ENCODE data around the gene ADGRB2.

The ADGRB2 gene

DNA sequence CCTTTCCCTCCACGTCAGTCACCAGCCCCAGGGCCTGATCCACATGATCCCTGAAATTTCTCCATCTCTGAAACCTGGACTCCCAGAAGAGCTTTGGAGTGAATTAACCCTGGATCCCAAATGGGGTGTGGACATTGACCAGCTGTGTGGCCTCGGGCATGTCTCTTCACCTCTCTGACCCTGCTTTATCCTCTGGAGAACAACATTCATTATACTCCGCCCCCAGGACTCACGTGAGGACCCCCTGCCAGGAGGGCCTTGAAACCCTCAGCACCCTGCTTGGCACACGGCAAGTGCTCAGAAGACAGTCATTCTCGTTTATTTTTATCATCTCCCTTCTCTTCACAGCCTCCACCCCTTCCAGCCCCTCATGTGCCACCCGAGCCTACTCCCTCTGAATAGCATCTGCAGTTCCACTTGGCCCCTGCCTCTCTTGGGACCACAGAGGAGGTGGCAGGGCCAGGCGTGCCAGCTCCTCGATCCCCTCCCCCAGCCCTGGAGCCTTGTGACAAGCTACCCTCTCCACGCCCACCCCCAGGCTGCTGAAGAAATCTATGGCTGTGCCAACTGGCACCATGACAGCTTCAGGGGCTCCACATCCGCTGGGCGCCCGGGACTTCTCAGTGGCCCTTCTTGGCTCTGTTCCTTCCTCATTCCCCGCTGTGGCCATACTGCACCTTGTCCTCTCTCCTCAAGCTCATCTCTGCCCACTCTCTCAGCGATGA is 18.0 kb downstream of the ADGRB2 start:
- DNase-seq (ENCODE audit: low read depth), result no peak

DNA sequence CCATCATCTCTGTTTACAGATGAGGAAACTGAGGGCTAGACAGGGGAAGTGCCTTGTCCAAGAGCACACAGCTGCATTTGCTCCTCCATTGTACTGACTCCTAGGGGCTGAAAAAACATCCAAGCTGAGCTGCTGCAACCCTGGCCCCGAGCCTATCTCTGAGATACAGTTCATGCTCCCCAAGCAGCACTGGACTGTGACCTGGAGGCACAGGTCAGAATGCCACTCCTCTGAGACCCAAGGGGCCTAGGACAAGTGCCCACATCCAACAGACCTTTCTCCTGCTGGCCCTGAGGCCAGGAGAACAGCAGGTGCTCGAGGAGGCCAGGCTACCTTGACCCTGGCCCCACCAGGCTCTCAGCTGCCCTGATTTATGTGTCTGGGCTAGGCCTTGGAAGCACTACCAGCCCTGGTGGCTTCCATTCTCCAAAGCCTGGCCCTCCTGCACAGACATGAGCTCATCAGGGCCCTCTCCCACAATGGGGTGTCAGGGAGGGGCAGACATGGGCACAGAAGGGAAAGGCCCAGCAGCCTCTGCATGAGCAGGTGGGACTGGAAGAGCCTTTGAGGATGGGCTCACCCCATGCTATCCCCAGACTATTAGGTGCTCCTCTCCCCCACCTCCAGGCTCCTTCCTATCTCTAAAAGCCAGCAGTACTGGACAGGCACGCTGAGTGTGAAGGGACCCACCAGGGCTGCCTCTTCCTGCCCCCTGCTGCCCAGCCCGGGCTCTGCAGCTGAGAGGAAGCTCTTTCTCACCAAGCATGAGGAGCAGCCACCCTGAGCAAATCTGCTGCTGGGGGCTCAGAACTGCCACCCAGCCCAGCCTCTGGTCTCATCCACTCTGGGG is 18.8 kb downstream of the ADGRB2 start:
- DNase-seq (ENCODE audit: low read depth), result peak; percentile 34

DNA sequence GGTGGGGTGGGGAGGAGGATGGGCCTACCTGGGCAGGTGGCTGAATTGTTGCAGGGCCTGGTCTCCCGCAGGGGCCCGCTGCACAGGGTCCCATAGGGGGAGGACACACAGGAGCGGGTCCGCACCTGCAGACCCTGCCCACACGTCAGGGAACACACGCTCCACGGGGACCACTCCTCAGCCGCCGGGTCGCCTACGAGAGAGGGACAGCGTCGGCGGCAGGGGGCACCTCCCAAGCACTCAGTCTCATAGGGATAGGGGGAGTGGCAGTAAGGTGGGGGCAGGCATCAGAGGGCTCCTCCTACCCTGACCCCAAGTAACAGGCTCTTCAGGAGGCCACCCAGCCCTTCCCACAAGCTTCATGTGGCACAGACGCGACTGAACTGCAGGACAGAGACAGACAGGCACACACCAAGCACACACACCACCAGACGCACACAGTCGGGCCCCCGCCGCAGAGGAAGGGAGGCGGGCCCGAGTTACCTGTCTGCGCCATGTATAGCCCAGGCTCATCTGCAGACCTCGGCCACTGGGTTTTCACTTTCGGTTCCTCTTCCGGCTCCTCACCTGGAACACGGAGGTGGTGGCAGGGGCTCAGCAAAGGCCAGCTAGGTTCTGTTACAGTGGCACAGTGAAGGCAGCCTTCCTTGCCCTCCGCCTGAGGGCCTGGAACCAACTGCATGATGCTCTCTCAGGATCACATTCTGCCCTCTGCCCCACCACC is 19.8 kb downstream of the ADGRB2 start:
- no peak for DNase-seq (ENCODE audit: low read depth)

DNA sequence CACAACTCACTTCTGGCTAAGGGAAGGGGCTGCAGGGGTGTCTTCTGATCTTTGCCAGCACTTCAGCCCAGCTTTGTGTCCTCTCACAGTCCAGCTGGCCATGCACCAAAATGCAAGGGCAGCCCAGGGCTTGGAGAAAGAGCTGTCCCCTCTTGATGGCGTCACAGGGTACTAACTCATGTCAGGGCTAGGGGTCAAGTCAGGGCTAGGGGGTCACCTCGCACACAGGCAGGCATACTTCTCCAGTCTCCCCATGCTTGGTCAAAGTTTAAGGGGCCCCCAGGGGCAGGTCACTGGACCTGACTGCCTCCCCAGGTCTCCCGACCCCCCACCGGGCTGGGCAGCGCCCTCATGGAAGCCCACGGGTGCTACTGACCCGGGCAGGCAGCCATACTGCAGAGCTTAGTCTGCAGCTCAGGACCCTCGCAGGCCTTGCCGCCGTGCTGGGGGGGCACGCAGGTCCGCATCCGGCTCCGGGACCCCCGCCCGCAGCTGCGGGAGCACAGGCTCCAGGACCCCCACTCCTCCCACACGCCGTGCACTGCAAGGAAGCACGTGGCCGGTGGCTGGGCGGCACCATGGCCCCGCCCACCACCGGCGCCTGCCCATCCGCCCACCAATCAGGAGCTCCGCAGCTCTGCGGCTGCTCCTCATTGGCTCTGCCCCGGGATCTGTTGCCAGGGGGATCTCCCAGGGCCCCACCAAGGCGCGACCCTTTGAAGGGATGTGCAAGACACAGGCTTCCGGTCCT is 21.5 kb downstream of the ADGRB2 start:
- DNase-seq (ENCODE audit: low read depth), result no peak

DNA sequence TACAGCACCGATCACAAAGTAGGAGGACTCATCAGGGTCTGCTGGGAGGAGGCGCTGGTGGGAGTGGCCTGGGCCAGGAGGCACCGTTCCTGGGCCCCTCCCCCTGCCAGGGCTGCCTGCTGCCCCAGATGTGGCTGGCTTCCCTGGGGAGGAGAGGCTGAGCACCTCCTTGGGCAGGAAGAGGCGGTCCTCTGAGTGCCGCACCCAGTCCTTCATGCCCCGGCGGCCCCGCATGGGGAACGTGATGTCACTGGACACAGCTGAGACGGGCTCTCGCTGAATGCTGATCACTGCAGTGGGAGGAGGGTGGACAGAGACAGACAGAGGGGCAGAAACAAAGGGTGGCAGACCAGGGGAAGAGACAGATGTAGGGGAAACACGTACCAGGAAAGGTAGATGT is 24.8 kb downstream of the ADGRB2 start:
- no peak for DNase-seq (ENCODE audit: low read depth)

DNA sequence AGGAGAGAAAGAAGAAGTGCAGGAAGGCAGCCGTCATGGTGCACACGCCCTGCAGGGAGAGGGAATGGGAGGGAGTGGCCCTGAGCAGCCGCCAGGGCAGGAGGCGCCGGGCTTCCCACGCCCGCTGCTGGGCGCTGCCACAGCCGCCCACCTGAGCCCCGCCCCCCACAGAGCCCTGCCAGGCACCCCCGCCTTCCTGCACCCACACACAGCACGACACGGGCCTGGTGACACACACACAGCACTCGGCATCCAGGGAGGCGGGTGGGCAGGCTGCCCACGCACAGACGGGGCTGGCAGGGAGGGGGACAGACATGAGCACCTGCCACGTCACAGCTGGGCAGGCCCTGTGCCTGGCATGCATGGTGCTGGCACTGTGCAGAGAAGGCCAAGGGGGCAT is 27.5 kb downstream of the ADGRB2 start:
- DNase-seq (ENCODE audit: low read depth), result no peak

DNA sequence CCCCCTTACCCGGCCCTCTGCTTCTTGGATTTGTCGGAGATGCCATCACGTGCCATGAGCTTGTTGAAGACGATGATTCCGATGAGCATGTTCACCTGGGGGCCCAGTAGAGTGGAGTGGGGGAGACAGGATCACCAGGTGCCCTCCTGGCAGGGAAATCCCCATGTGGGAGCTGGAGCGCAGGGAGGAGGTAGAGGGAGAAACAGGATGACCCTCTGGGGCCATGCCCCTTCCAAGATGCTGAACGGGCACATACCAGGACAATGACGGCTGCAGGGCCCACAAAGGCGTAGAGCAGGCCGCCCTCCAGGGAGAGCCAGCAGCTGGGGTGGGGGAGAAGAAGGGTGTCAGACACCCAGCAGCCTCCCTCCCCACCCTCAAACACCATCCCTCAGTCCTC is 28.6 kb downstream of the ADGRB2 start:
- no peak for DNase-seq (ENCODE audit: low read depth)

DNA sequence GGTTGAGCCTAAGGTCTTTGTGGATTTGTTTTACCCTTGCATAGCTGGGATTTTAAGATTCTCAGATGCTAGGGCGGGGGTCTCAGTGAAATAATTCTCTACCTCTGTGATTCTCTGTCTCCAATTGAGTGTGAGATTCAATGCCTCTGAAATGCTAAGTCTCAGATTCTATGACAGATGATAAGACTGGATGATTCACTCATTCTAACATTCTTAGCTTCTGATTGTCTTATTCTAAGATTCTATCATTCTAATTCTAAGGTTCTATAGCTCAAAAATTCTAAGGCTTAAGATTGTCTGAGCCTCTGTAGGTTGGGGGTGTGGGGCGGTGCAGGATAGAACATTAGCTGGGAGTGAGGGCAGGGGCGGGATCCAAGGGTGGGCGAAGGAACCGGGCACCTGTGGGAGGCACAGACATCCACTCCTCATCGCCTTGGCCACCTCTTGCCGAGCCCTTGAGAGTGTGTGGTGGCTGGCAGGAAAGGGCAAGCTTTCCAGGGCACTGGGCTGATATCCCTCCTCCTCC is 29.5 kb downstream of the ADGRB2 start:
- DNase-seq (ENCODE audit: low read depth), result no peak

DNA sequence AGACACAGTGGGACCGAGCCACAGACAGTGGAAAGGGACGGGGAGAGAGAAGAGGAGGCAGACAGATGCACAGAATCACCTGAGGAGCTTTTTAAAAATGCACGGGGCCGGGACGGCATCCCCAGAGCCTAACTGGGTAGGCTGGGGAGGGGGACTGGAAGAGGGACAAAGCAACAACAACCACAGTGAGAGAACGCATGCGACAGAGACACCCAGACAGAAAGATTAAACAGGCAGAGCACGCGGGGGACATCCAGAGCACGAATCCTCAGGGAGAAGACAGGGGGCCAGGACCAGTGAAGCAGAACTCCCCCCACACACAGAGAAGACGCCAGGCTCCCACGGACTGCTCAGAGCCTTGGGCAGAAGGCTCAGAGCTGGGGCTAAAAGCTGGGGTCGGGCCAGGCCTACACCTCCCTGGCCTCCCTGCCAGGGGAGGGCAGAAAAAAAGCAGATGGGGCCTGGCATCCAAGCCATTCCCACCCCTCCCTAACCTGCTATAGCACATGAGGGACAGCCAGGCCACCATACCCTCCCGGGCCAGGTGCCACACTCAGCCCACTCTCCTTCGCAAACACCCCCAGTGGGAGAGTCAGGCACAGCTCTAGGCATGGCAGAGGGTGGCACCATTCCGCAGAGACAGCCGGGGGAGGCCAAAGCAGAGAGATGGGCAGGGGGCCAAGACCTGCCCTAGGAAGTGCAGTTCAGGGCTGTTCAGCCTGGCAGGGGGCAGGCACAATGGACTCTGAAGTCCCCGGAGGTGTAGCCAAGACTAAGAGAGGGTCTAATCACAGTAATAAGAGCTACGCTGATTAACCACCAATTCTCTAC is 30.5 kb downstream of the ADGRB2 start:
- DNase-seq (ENCODE audit: low read depth), result no peak

DNA sequence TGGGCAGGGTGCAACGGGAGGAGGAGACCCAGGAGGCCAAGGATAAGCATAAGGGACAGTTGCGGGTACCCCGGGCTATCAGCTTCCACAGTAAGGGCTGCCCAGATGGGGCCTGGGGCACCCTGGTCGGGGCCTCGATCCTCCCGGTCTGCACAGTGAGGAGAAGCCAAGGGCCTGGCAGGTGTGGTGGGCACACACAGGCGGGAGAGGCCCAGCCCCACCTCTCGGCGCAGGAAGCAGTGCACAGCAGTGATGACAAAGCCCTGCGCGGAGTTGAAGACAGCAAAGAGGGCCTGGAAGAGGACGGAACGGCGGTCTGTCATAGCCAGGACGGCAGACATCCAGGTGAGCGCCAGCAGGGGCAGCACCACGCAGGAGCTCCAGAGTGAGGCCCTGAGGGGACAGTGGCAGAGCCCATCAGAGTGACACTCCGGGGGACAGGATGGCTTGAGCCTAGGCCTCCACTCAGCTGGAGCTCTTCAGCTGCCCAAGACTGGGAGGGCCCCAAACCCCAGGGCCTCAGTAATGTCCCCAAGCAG is 31.3 kb downstream of the ADGRB2 start:
- no peak for DNase-seq (ENCODE audit: low read depth)

DNA sequence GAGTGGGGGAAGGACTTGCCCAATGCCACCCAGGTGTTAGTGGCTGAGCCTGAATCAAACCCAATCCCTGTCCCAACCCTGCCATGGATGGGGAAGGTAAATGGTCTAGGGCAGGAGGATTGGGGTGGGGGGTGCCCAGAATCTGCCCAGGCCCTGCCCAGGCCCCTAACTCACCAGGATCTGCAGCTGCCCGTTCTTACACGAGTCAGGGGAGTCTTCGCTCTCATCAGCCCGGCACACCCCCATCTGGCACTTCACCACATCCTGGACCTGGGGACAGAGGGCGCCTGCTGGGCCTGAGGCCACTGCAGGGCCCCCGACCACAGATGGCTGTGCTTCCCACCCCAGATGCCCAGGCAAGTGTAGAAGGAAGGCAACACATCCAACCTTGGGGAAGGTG is 31.8 kb downstream of the ADGRB2 start:
- DNase-seq (ENCODE audit: low read depth), result no peak

DNA sequence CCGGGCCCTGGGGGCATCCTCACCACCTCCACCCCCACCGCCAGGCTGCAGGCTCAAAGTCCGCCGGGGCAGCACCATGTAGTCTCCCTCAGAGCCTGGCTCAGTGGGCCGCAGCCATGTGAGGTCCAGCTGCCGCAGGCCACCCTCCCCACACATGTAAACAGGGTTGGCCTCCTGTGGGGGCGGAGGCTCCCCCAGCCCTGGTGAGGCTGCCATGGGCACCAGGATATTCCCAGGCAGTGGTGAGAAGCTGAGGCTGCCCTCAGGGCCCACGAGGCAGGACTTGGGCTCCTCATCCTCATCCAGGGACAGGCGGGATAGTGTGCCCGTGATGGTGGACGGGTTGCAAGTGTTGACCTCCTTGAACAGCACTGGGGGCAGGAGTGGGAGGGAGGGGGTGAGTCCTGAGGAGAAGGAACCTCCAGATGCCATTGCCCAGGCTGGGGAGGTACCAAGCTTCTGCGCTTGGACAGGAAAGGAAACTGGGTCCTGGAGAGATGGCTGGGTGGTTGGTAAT is 33.0 kb downstream of the ADGRB2 start:
- DNase-seq (ENCODE audit: low read depth), result no peak

DNA sequence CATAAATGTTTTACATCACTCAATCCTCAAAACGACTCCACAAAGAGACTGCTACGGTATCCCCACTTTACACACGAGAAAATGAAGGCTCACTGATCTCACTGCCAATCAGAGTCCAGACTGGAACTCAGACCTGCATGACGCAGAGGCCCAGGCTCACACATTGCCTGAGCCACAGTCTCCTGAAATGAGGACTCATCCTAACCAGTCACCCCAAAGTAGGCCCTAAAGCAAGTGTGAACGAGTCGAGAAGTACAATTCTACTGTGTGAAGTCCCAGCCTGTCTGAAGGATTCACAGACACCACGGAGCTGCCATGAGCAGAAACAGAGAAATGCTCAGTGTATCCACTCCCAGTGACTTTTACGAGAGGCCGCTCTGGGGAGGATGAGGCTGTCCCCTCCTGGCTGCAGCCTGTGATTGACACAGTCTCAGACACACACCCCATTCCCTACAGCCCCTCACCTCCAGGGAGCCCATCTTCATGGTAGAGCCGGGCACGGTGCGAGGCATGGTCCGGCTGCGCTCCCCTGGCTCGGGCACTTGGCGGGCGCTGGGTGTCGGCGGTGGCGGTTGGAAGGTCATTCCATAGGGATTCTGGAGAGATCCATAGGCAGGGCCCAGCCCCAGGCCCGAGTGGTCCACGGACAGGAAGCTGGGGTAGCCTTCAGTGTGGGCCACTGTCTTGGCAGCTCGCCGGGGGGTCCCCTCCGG is 33.6 kb downstream of the ADGRB2 start:
- no peak for DNase-seq (ENCODE audit: low read depth)

DNA sequence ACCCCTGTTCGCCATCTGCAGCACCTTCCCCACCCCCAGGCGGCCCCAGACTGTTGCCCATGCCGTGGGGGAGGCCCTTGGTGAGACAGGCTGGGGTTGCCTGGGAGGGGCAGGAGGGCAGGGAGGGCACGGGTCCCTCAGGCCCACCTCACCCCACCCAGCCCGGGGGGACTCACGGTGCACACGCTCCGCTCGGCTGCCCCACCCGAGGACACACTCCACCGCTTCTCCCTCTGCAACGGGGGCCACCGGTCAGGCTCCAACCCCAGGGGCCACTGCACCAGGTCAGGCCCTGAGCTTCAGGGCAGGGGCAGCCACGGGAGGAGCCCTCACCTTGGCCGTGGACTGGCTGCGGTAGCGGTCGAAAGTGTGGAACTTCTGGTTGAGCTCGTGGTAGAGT is 36.3 kb downstream of the ADGRB2 start:
- no peak for DNase-seq (ENCODE audit: low read depth)

DNA sequence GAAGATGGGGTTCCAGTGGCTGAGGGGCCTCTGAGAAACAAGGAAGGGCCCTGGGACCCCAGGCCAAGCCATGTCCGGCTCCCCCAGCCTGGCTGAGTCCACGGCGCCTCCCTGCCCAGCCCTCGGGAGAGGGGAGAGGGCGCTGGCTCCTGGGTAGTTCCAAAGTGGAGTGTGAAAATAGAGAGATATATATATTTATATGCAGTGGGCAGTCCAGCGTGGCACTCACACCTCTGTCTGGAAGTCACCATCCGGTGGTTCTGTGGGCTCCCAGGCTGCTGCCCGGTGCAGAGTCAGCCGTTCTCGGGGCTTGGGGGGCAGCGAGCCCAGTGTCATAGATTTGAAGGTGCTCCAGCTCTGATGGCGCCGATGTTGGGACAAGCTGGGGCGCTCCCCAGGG is 36.9 kb downstream of the ADGRB2 start:
- DNase-seq (ENCODE audit: low read depth), result no peak

DNA sequence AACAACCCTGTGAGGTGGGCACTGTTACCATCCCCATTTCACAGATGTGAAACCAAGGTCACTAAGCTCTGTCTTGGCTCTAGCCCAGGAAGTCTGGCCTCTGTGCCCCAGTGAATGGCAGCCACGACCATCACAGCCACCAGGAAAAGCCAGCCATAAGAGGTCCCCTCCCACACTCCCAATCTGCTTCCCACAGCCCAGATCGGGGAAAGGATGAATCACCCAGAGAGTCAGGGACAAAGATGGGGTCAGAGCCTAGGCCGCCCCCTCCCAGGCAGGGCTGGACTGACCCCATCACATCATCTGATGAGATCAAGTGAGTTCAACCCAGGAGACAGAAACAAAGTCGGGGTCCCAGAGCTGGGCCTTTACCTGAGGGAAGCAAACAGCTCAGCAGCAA is 37.4 kb downstream of the ADGRB2 start:
- DNase-seq (ENCODE audit: low read depth), result no peak

DNA sequence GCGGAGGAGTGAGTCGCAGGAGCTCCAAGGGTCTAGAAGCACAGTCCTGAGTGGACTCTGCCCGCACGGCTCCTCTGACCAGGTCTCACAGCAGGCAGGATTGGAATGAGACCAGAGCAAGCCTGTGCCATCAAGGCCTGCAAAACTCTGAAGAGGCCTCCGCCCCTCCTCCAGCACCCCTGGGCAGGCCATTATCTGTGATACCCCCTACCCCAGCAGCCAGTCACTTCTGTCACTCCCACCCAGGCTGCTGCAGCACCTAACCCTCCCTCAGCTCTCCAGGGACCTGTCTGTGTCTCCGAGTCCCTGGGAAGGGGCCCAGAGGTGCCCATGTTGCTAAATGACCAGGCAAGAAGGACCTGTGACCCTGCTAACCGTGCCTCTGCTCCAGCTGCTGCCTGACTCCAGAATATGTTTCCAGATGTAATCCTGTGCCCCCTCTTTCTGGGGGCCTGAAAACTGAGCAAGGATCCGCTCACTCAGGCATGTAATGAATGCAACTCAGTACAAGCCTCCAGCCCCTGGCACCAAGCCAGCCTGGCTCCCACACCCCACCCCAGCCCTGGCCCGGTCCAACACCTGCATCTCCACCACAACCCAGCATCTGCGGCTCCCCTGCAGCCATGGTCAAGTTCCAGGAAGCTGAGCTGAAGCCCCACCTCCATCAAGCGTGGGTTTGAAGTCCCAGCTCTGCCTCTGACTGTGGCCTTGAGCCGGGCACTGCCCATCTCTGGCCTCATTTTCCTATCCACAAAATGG is 38.2 kb downstream of the ADGRB2 start:
- no peak for DNase-seq (ENCODE audit: low read depth)

DNA sequence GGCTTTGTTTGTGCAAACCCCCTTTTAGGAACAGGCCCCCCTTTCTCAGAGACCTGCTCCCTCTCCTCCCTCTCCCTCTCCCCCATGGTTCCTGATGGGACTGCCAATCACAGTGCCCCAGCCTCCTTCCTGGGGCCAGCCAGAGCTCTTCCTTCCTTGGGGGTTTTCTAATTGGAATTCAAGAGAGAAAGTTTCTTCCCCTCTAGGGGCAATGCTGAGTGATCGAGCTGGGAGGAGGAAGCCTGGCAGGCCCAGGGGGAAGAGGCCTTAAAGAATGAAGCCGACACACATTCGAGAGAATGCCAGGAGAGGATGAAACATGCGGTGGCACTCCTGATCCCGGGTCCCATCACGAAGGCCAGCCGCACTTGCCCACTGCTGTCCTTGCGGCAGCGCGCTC is 39.0 kb downstream of the ADGRB2 start:
- DNase-seq (ENCODE audit: low read depth), result no peak

DNA sequence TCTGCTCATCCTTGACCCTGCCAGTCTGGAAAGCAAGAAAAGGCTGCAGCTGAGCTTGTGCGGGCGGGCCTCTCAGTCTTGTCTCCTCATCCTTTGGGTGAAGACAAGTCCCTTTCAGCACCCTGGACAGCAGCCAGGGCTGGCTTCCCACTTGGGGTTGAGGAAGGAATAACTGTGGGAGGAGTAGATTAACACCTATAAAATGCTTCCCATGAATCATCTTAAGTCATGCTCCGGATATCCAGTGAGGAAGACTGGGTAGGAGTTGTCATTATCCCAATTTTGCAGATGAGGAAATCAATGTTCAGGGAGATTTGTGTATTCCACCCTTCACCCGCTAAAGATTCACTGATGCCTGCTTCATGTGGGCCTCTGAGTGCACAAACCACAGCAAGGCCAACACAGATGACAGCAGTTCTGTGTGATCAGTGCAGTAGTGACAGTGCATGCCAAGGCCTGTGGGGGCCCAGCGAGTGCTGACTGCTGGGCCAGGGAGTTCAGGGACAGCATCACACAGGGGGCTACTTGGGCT is 40.2 kb downstream of the ADGRB2 start:
- DNase-seq (ENCODE audit: low read depth), result peak; percentile 27

Data from fibroblast of gingiva (primary cell).